ENCODE results near the gene GTF2H2.
"Not testable (repeated sequence)": the region's sequence is repeated elsewhere in the genome, so short reads cannot be mapped to it uniquely, and the experiment has no call there.

The GTF2H2 gene

GRCh38 chr5:71018376-71019005 lies 49.0 kb downstream of the GTF2H2 start:
- H3K4me3 ChIP-seq (ENCODE audit: low read length); DNase-seq (ENCODE audit: low read depth): not testable (repeated sequence)

DNA sequence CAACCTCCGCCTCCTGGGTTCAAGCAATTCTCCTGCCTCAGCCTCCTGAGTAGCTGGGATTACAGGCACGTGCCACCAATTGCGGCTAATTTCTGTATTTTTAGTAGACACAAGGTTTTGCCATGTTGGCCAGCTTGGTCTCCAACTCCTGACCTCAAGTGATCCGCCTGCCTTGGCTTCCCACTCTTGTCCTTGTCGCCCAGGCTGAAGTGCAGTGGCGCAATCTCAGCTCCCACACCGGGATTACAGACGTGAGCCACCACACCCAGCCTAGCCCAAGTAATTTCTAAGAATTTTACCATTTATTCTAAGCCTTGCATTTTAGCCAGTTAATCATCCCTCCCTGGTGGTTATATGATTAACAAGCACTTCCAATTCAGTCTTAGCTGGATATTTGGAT lies 53.3 kb downstream of the GTF2H2 start:
- DNase-seq (ENCODE audit: low read depth): no peak
- no peak for TF ChIP-seq CTCF (conservative IDR thresholded peaks at IDR 0.05; ENCODE audit: low read depth, low read length)
- no peak overlapping the region for H3K4me3 ChIP-seq (ENCODE audit: low read length)

- no peak for DNase-seq (ENCODE audit: low read depth)
- no peak overlapping the region for H3K4me3 ChIP-seq (ENCODE audit: low read length)
- no peak for TF ChIP-seq CTCF (conservative IDR thresholded peaks at IDR 0.05; ENCODE audit: low read depth, low read length)
These were observed 53.9 kb downstream of the GTF2H2 start for GRCh38 chr5:71013575-71013974.

DNA sequence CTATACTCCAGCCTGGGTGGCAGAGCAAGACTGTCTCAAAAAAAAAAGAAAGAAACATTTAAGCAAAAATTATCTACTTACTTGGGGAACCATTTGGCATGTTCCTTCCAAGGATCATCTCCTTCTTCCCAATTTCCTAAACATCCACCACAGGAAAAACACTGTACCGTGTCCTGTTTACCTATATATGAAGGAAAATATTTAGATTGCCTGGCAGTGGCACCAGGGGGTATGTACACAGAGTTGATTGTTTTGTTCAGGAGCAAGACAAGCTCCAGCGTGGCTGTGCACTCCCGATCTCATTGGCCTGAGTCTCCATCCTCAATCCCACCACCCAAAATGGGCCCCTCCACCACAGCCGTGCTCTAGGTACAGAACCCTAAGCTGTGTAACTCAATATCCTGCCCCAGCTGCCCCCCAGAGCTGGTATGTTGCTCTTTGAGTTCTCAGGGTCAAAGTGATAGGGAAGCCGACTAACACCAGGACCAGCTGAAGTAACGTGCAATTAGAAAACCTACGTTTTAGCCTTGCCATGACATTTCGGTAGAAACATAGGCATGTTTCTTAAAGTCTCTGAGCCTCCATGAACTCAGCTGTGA lies 56.2 kb downstream of the GTF2H2 start:
- no peak for TF ChIP-seq CTCF (conservative IDR thresholded peaks at IDR 0.05; ENCODE audit: low read depth, low read length)
- no peak for DNase-seq (ENCODE audit: low read depth)
- H3K4me3 ChIP-seq (ENCODE audit: low read length): no peak overlapping the region

GRCh38 chr5:71006983-71007382 lies 60.5 kb downstream of the GTF2H2 start:
- not testable (repeated sequence) for DNase-seq (ENCODE audit: low read depth); H3K4me3 ChIP-seq (ENCODE audit: low read length)

Data from retinal pigment epithelial cell (primary cell).